Esophagus squamous epithelium (tissue), 4 donors: ENCODE measurements around the gene ALG1.

ENCODE experiments used
- CTCF ChIP-seq, 6 experiments: fragments of 450-650 bp in 4 of 6; fragments of 200-600 bp in 2 of 6; sonication (generic) in 2 of 6; IDR thresholded peaks; one replicate each; pipeline ENCODE4 v1.5.1; 2016 to 2019; ENCODE audit warnings: antibody characterized with exemption in 6 of 6, mild to moderate bottlenecking in 4 of 6, moderate library complexity in 4 of 6
- POLR2A ChIP-seq, 4 donors: fragments of 450-650 bp; IDR thresholded peaks; one replicate each; pipeline ENCODE4 v1.6.1; 2017; ENCODE audit warnings: antibody characterized with exemption in 4 of 4, mild to moderate bottlenecking in 4 of 4, moderate library complexity in 3 of 4

- TF ChIP-seq CTCF (IDR thresholded peaks at IDR 0.05) (no peak), POLR2A (IDR thresholded peaks at IDR 0.05) (no peak)
Observed at GRCh38 chr16:5035909-5036227, 35.8 kb upstream of the ALG1 start.
